ENCODE measurements around the gene WSB1.

GRCh38 chr17:27362503-27362902 is 68.6 kb downstream of the WSB1 start:
- TF ChIP-seq CTCF (IDR thresholded peaks at IDR 0.05; ENCODE audit: poor library complexity) (no peak), EZH2 (IDR thresholded peaks at IDR 0.05; ENCODE audit: borderline replicate concordance) (no peak), EZH2phosphoT487 (IDR thresholded peaks at IDR 0.05; ENCODE audit: low read depth, severe bottlenecking, unreplicated experiment) (no peak)
